ENCODE data around the gene SIAH3.

SIAH3 gene

GRCh38 chr13:45831851-45832250, 19.7 kb downstream of the SIAH3 start:
- Histone ChIP-seq H2AFZ (ENCODE audit: low read depth, low read length) (no peak overlapping the region), H4K20me1 (ENCODE audit: insufficient read depth, low read length) (no peaks in the 10 kb centered on the region), H3K79me2 (ENCODE audit: insufficient read depth, low read length) (no peaks in the 10 kb centered on the region), H3K4me1 (ENCODE audit: insufficient read depth, low read length) (no peaks in the 10 kb centered on the region), H3K36me3 (ENCODE audit: insufficient read depth, low read length) (no peaks in the 10 kb centered on the region), H3K4me2 (ENCODE audit: insufficient read depth, low read length) (no peak overlapping the region), H3K27me3 (ENCODE audit: insufficient read depth, low read length, poor library complexity) (peaks cover 5% of the 10 kb centered on the region), H3K4me3 (ENCODE audit: low read depth in 1 of 2, low read length in 2 of 2) (no peak overlapping the region), H3K27ac (ENCODE audit: low read length) (no peak overlapping the region), H3K9me3 (ENCODE audit: insufficient read depth, low read length, severe bottlenecking) (no peaks in the 10 kb centered on the region), H3K9ac (ENCODE audit: low read depth, low read length) (no peak overlapping the region)
- DNase-seq = no peak
- TF ChIP-seq CTCF (IDR thresholded peaks at IDR 0.05; ENCODE audit: borderline replicate concordance, extremely low read depth, low read length, poor library complexity, severe bottlenecking) (no peak), EZH2 (IDR thresholded peaks at IDR 0.05; ENCODE audit: borderline replicate concordance, low read depth, low read length, severe bottlenecking) (no peak)
- no peak for ATAC-seq (ENCODE audit: insufficient read depth, low read depth)

- no peaks in the 10 kb centered on the region for H3K79me2 ChIP-seq (ENCODE audit: insufficient read depth, low read length)
- no peaks in the 10 kb centered on the region for H4K20me1 ChIP-seq (ENCODE audit: insufficient read depth, low read length)
- no peak overlapping the region for H3K4me3 ChIP-seq (ENCODE audit: low read depth in 1 of 2, low read length in 2 of 2)
- no peak overlapping the region for H3K27ac ChIP-seq (ENCODE audit: low read length)
- H3K27me3 ChIP-seq (ENCODE audit: insufficient read depth, low read length, poor library complexity) = peaks cover 10% of the 10 kb centered on the region
- H3K4me1 ChIP-seq (ENCODE audit: insufficient read depth, low read length) = no peaks in the 10 kb centered on the region
- H2AFZ ChIP-seq (ENCODE audit: low read depth, low read length) = no peak overlapping the region
- no peaks in the 10 kb centered on the region for H3K9me3 ChIP-seq (ENCODE audit: insufficient read depth, low read length, severe bottlenecking)
- no peak for DNase-seq
- TF ChIP-seq CTCF (IDR thresholded peaks at IDR 0.05; ENCODE audit: borderline replicate concordance, extremely low read depth, low read length, poor library complexity, severe bottlenecking) (no peak), EZH2 (IDR thresholded peaks at IDR 0.05; ENCODE audit: borderline replicate concordance, low read depth, low read length, severe bottlenecking) (no peak)
- no peak overlapping the region for H3K4me2 ChIP-seq (ENCODE audit: insufficient read depth, low read length)
- no peak for ATAC-seq (ENCODE audit: insufficient read depth, low read depth)
- H3K9ac ChIP-seq (ENCODE audit: low read depth, low read length) = no peak overlapping the region
- H3K36me3 ChIP-seq (ENCODE audit: insufficient read depth, low read length) = no peaks in the 10 kb centered on the region
Measured at GRCh38 chr13:45830121-45830520, 21.4 kb downstream of the SIAH3 start.

- no peaks in the 10 kb centered on the region for H3K4me1 ChIP-seq (ENCODE audit: insufficient read depth, low read length)
- no peak overlapping the region for H3K9ac ChIP-seq (ENCODE audit: low read depth, low read length)
- H3K79me2 ChIP-seq (ENCODE audit: insufficient read depth, low read length) = no peaks in the 10 kb centered on the region
- no peak overlapping the region for H2AFZ ChIP-seq (ENCODE audit: low read depth, low read length)
- H3K36me3 ChIP-seq (ENCODE audit: insufficient read depth, low read length) = no peaks in the 10 kb centered on the region
- H3K4me3 ChIP-seq (ENCODE audit: low read depth in 1 of 2, low read length in 2 of 2) = no peak overlapping the region
- peaks cover 10% of the 10 kb centered on the region for H3K27me3 ChIP-seq (ENCODE audit: insufficient read depth, low read length, poor library complexity)
- no peak overlapping the region for H3K4me2 ChIP-seq (ENCODE audit: insufficient read depth, low read length)
- no peaks in the 10 kb centered on the region for H4K20me1 ChIP-seq (ENCODE audit: insufficient read depth, low read length)
- DNase-seq (no peak), ATAC-seq (ENCODE audit: insufficient read depth, low read depth) (no peak)
- no peaks in the 10 kb centered on the region for H3K9me3 ChIP-seq (ENCODE audit: insufficient read depth, low read length, severe bottlenecking)
- H3K27ac ChIP-seq (ENCODE audit: low read length) = no peak overlapping the region
- TF ChIP-seq CTCF (IDR thresholded peaks at IDR 0.05; ENCODE audit: borderline replicate concordance, extremely low read depth, low read length, poor library complexity, severe bottlenecking) (no peak), EZH2 (IDR thresholded peaks at IDR 0.05; ENCODE audit: borderline replicate concordance, low read depth, low read length, severe bottlenecking) (no peak)
Measured at GRCh38 chr13:45828256-45828968, 23.1 kb downstream of the SIAH3 start.

Measured in DND-41 (cell line).